Gastrocnemius medialis (tissue), 4 donors: ENCODE results near the gene ZFAND6.

Source experiments
- POLR2A ChIP-seq, 2 donors: fragments of 450-650 bp; IDR thresholded peaks; one replicate each; pipeline ENCODE4 v1.6.1; 2017; ENCODE audit warnings: antibody characterized with exemption in 2 of 2, mild to moderate bottlenecking in 2 of 2, moderate library complexity in 2 of 2
- TF ChIP-seq, protein P1 (sequence below), 5 experiments: fragments of 450-650 bp in 3 of 5; fragments of 200-600 bp in 2 of 5; sonication (generic) in 2 of 5; IDR thresholded peaks in 4 of 5; conservative IDR thresholded peaks in 1 of 5; 1 replicate in 4 of 5; 2 replicates in 1 of 5; pipeline ENCODE4 v1.5.1; 2016 to 2019; ENCODE audit warnings: antibody characterized with exemption in 5 of 5, mild to moderate bottlenecking in 3 of 5, moderate library complexity in 3 of 5

DNA sequence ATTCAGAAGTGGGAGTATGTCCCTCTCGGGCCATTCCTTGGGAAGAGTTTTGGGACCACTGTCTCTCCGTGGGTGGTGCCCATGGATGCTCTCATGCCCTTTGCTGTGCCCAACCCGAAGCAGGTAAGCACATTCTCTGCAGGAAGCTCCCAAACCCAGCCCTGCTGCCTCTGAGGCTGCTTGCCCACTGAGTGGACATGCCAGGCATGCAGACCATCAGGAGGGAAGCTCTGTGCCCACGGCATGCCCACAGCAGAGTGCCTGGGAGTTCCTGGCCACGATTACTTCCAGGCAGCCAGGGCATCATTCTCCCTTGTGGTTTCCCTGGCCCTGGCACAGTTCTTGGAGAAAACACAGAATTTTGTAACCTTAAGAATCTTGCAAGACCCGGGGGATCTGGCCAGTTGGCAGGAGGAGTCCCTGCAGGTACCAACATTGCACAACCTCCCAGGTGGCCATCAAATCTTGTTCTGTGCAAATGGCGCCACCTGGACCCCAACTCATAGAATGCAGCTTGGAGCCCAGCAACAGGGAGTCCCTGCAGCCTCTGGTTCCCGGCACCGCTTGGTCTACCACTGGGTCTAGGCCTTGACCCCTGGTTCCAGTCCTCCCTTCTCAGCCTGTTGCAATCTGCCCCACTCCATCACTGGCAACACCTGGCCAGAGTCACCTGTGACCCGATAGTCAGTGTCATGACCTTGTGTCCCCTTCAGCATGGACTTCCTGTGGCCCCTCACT is 113.7 kb downstream of the ZFAND6 start:
- TF ChIP-seq, protein P1, sequence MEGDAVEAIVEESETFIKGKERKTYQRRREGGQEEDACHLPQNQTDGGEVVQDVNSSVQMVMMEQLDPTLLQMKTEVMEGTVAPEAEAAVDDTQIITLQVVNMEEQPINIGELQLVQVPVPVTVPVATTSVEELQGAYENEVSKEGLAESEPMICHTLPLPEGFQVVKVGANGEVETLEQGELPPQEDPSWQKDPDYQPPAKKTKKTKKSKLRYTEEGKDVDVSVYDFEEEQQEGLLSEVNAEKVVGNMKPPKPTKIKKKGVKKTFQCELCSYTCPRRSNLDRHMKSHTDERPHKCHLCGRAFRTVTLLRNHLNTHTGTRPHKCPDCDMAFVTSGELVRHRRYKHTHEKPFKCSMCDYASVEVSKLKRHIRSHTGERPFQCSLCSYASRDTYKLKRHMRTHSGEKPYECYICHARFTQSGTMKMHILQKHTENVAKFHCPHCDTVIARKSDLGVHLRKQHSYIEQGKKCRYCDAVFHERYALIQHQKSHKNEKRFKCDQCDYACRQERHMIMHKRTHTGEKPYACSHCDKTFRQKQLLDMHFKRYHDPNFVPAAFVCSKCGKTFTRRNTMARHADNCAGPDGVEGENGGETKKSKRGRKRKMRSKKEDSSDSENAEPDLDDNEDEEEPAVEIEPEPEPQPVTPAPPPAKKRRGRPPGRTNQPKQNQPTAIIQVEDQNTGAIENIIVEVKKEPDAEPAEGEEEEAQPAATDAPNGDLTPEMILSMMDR (IDR thresholded peaks at IDR 0.05 in 4 of 5, conservative IDR thresholded peaks at IDR 0.05 in 1 of 5): peak; percentile 69 to 84 (median 78)
- no peak for TF ChIP-seq POLR2A (IDR thresholded peaks at IDR 0.05)
